ENCODE data around the gene ASB2.
A peak's percentile ranks its signal among the peaks of the same experiment; 100 is the strongest.

ASB2 gene

DNA sequence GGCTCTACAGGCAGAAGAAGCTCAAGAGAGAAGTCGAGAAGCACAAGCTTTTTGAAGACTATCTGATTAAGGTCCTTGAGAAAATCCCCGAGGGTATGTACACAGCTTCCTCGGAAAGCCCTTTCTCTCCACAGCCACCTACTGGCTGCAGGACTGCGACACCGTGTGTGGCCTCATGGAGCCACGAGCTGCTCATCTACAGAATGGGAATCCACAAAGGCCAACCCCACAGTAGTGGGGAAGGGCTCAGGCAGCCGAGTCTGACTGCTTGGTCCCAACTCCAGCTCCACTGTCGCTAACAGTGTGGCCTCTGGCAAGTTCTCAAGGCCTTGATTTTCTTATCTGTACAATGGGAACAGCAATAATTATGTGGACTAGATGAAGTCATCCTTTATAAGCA, 23.2 kb upstream of the ASB2 start:
- no peak for DNase-seq

DNA sequence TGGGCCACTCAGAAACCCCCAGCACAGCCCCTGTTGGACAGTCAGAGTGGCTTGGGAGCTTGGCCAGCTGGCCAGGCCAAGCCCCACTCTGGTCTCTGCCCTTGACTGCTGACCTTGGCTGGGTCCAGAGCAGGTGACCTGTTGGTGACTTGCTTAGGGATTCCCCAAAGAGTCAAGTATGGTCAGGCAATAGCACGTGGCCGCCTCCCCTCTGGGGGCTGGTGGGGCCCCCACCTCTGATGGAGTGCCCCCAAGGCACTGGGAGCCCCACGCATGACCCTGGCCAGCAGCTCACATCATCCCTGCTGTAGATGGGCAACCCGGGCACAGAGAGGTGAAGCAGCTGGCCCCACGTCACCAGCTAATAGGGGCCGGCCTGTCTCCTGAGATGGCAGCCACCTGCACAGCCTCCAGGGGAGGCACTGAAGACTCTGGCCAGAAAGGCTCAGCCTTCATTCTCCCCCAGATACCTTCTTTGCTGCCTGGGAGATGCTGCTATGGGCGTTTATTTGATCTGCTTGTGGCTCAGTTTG, 22.6 kb upstream of the ASB2 start:
- DNase-seq: no peak

DNA sequence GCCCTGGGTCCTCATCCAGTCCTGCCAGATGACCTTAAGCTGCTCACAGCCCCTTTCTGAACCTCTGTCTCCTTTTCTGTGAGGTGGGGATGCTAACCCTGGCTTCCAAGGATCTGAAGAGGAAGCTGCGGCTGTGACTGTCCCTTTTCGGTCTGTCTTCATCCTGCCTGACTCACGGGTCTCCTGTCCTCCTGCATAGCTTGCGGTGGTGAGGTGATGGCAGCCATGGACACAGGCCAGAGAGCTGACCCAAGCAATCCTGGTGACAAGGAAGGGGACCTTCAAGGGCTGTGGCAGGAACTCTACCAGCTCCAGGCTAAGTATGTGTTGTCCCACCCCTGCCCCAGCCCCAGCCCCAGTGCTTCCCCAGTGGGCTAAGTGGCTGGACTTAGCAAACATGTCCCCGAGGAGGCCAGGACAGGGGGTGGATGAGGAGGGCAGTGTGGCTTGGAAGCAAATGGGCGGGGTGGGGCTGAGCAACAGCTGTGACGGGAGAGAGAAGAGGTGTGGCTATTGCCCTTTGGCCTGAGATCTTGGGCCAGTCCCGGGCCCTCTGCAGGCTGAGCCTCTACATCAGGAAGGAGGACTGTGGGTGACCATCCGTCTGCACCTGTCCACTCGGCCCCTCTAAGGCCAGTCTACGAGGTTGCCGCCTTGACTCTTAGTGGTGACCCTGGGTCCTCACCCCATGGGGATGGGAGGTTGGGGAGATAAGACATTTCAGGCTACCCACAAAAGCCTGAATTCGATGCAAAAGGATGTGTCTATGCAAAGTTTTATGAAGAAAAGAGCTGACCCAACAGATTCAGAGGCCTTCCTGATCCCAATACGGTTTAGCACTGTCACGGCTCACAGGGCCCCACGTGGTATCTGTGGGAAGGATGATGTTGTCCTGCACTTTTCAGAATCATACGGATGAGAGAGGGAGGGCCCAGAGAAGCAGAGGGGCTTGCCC, 21.8 kb upstream of the ASB2 start:
- DNase-seq: no peak

DNA sequence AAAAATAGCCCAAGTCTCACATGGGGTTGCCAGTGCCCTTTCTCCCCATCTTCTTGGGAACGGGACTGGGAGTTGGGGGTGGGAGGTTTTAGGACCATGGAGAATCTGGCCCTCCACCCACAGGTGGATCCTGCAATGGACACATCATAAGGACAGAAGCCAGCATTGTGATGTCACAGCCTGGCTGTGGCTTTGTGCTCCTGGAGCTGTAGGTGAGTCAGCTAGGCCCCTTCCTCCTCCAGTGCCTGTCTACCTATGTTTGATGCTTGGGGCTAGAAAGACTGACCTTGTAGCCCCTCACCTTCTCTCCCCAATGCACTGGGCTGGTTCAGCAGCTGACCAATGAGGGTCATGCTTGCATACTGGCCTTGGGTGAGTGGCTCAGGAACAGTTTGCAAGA, 20.7 kb upstream of the ASB2 start, which contains the start of gene CCDC197:
Gene CCDC197 (plus strand): TSS at position 220 of the 400 bp plus-strand sequence. CDS start 831 bp downstream, outside the sequence.
- no peak for DNase-seq

DNA sequence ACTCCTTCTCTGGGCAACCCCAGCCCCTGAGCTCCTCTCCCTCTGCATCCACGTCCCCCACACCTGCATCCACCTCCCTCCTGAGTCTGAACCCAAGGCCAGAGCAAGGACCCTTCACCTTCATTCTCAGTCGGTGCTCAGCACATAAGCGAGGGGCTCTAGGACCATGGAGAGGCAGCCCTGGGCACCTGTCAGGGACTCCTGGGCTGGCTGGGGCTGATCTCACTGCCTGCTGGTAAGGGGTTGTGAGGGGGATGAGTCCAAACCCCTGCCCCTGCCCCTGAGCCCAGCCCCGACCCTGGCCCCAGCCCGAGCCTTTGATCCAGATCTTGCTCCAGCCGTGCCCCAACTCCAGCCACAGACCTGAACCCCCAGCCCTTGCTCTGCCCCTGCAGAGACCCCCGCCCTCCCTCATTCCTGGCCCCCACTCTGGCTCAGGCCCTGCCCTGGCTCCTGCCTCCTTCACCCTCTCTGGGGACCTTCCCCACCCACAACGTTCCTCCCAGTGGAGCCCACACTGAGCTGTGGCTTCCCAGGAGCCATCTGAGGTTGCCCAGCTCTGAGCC, 19.8 kb upstream of the ASB2 start:
- DNase-seq: no peak

DNA sequence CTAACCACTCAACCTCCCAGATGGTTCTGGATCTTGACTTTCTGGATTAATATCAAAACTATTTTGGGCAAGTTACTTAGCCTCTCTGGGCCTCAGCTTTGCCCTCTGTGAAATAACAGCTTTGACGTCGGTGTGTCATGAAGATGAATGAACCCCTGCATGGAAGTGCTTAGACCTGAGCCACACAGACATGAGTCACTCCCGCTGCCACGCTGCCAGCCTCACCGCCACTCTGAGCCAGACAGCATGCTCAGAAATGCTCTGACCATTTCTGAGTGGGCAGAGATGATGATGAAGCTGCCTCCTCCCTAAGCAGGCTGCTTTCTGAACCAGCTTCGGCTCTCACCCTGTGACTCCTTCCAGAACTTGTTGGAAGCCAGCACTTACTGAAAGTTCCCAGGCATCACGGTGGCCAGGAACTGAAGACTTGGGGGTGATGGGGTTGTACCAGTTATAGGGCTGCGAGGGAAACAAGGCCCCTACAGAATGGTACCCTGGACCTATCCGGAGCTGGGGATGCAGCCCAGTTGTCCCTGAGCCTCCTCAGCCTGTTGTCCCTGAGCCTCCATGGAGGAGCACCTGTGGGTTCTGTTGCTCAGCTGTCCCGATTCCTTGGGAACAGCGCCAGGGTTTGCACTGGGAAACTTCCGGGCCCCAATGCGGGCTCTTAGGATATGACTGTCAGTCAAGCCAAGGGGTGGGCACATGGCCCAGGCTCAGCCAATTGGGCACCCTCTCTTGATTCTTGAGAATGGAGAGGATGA, 18.7 kb upstream of the ASB2 start:
- no peak for DNase-seq

DNA sequence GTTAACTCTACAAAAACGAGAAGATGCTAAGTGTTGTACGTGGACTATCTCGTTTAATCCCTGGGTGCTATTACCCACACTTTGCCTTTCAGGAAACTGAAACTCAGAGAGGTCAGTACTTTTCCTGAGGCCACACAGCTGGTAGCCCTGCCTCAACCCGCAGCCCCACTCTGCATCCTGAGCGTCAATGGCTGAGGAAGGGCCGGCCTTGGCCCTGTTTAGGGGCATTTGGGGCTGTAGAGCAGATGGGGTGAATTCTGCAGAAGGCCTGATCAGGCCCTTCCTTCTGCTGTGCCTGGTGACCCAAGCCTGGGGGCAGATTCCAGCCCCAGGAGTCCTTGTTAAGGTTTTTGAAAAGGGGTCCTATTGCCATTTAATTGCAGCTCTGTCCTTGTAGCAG, 17.0 kb upstream of the ASB2 start:
- no peak for DNase-seq

DNA sequence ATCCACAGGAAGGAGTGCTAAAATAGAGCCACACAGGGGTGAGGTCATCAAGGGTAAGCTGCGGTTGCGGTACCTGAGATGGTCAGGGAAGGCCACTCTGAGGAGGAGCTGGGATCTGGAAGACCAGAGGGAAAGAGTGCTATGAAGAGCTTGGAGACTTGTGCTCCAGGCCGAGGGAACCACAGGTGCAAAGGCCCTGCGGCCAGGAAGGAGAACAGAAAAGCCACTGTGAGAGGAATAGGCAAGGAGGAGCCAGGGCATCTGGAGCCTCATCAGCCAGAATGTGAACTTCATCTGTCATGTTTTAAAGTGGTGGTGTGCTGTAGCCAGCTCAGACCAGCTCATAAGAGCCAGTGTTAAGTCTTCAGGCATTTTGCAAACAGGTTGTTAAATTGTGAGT, 15.3 kb upstream of the ASB2 start:
- no peak for DNase-seq

DNA sequence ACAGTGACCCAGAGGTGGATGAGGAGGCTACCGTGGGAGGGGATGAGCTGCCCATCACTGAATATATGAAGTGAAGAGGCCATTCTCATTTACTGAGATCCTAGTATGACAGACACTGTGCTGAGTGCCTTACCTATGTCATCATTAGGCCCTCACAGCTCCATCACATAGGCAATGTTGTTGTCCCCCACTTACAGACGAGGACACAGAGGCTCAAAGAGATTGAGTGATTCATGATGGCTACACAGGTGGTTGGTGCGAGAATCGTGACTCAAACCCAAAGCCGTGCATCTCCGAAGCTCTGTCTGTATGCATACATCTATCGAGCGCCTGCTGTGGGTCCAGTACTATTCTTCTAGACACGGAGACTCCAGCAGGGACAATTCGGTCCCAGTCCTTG, 14.8 kb upstream of the ASB2 start:
- DNase-seq: no peak

DNA sequence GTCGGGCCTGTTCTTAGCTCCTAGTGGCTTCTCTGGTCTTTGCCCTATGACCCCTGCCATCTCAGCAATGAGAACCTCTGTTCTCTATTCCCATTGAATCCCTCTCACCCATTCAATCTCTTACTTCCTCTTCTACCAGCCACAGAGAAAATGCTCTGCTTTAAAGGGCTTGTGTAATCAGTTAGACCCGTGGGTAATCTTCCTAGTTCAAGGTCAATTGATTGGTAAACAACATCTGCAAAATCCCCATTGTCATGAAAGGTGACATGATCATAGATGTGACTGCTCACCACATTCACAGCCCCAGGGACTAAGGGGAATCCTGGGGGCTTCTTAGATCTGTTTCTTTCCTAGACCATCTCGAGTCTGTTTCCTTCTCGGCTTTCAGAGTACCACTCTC, 13.6 kb upstream of the ASB2 start:
- no peak for DNase-seq

DNA sequence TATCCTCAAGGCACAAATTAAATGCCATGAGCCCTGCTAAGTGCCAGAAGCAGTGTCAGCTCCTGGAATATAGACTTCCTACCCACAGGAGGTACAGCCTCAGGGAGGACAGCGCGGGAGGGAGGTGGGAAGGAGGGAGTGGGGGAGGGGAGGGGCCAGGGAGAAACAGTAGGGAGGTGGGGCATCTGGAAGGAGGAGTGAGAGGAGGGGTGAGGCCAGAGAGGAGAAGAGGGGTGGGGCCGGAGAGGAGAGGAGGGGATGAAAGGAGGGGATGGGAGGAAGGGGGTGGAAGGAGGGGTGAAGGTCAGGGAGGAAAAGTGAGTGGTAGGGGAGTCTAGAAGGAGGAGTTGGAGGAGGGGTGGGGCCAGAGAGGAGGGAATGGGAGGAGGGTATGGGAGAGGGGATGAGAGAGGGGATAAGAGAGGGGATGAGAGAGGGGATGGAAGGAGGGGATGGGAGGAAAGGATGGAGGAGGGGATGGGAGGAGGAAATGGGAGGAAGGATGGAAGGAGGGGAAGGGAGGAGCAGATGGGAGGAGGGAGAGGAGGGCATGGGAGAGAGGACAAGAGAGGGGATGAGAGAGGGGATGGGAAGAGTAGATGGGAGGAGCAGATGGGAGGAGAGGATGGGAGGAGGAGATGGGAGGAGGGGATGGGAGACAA, 11.6 kb upstream of the ASB2 start:
- no peak for DNase-seq

DNA sequence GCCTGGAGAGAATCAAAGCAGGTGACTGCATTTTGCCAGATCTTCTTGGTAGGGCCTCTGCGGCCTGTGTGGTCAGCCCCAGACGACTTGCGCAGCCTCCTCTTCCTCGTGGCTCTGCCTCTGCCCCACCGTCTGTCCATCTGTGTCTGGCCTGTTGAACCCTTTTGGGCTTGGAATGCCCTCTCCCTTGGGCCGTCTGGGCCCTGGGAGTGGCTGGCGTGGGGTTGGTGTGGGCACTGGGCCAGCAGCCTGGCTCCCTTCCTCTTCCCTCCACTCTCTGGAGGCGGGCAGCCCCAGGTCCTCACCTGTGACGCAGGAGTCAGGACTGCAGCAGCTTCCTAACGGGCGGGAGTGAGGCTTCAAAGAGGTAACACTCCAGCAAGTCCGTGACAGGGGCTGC, 11.0 kb upstream of the ASB2 start:
- DNase-seq: peak; percentile 26

DNA sequence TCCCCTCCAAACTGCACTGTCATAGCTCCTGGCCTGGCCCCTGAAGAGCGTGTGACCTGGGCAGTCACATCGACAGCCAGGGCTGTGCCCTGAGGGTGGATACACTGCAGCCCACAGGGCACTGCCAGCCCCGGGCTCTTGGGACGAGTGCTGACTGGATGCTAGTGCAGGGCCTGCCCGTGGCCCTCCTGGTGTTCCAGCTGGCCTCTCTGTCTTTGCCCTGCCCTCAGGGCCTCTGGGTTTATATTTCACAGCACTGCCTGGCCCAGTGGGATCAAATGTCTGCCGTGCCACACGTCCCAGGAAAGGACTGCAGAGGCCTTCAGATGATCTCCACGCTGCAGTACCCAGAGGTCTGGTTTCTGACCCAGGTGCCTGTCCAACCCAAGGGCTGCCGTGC, 10.6 kb upstream of the ASB2 start:
- no peak for DNase-seq

DNA sequence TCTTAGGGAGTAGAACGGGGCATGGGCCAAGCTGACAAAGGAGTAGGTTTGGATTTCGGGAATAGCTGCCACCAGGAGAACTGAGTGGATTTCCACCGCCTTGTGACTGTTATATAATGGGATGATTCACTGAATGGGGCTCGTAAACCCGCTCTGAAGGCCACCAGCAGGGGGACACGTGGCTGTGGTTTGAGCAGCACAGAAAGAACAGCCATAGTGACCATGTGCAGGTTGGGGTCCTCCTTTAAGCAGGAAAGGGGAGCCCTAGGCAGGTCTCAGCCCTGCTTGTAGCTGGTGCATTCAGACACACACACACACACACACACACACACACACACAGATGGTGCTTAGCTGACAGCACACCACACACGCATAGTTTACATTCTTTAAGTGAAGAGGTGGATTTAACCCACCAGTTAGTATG, 8.6 kb upstream of the ASB2 start:
- no peak for DNase-seq

DNA sequence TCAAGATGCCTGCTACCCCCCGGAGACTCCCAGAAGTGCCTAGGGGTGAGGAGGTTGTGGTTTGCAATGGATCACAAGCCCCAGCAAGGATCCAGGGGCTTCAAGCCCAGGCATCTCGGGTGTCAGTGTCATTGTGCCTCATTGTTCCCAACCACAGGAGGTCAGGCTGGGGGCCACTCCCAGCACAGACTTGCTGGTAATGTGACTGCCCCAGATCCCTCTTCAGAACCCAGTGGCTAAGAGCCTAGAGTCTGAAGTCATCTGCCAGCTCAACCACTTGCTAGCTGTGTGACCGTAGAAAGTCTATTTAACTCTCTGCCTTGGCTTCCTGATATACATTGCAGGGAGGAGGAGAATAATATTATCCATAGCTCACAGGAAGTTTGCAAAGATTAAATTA, 7.7 kb upstream of the ASB2 start:
- DNase-seq: no peak

DNA sequence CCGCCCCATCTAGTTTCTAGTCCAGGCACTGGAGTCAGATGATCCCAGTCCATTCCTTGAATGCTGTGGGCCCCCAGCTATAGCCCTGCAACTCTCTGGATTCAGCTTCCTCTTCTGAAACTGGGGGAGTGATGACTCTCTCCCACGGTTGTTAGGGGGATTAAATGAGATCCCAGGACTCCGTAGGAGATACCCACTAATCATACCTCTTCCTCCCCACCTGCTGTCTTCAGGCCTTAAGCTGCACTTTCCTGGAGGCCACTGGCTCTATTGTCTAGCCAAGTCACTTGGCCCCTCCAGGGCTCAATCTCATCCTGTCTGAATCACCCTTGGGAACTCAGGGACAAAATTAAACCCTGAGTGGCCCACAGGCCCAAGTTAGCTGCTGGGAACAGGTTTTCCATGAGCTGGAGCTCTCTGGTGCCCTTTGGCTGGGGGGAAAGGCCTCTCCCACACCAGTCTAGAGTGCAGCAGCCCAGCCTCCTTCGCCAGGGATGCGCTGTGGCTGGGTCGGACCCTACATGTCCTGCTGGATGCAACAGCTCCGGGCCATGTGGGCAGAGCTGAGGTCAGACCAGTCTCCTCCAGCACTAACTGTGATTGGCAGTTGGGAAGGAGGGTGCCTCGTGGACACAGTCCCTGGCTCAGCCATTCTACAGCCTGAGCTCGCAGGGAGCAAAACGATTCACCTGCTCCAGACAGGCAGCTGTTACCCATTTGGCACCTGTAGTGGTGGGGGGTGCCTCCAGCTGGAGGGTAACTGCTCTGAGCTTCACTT, 6.0 kb upstream of the ASB2 start:
- DNase-seq: no peak

DNA sequence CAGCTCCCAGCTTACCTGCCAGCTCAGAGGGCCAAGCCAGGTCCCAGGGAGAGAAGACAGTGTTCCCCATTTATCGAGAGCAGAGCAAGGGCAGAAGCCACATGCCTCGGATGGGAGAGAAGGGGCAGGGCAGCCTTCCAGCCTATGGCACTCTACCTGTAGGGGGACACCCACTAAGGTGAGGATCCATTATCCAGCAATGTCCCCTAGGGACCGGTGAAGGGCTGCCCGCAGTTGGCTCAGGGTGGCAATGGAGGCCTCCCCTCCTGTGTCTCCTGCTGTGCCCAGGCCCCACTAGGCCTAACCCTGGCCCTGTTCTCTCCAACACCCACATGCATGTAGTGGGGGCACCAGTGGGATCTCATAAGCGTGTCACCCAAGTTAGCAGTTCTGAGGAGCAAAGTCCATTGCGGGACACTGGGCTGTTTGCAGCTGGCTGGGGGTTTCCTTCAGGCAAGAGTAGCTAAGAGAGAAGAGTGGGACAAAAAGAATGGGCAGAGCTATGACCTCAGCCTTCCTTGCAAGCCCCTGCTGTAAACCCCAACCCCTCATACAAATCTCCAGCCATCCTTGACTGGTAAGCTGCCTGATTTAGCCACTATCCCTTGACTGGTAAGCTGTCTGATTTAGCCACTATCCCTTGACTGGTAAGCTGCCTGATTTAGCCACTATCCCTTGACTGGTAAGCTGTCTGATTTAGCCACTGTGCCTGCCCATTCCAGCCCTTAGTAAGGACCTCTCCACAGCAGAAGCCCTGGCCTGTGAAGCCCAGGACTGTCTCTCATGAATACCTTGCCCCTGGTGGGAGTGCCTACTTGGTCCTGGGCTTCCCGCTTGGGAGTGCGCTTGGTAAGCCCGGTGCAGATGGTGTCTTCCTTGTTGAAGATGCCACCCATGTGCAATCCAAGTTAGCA, 5.2 kb upstream of the ASB2 start:
- DNase-seq: no peak

DNA sequence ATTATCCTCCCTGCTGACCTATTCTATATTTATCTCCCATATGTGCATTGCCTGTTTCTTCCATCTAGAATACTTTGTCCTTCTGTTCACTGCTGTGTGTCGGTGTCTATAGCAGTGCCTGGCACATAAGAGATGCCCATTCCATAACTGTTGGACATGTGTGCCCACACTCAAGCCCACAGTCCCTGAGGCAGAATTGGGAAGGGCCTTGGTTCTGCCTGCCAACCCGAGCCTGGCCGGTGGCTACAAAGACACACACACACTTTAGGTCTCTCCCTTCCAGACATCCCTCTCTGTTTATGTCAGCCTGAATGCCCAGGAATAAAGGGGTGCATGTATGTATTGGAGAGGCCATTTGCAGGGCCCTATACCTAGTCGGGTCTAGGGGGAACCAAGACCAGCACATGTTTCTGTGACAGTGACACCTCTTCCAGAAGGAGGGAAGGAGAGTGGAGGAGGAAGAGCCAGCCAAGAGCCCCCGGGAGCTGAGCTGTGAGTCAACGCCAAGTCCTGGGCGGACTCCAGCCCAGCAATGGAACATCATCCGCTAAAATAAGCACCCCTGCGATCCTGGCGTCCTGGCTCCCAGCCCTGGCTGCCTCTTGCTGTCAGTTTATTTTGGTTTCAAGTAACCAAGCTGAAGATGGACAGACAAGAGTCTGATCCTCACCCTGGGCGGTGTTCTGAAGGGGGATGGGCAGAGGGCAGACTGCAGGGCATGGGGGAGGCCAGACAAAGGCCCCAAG, 4.3 kb upstream of the ASB2 start:
- DNase-seq: no peak

DNA sequence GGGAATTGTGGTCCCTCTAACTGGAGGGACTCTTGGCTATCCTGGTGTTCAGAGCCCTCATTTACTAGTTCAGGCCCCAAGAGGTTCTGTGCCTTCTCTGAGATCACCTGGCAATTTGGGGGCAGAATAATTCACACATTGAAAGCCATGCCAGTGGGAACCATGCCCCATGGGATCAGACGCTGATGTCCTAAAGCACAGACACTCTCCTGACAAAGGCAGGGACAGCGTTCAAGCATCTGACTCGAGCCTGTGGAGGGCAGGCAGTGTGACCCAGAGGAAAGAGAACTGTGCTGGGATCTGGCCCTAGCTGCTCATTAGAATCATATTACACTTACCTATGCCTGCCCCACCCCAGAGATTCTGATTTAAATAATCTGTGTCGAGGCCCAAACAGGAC, 2.4 kb upstream of the ASB2 start:
- DNase-seq: no peak

Measured in DMS79 (cell line).